ENCODE data around the gene MTHFD1L. TPM values are rescaled to one million over a fixed set of nuclear protein-coding genes. Genes with fewer than 3 reads are reported as not detected.

Gene MTHFD1L
- total and polyA plus RNA-seq, 2 of the 8 experiments (the other 6 are each of a cell fraction or from before 2014, with no cell fraction given), result 29.2 to 105 TPM

GRCh38 chr6:151082079-151082478 is 216.6 kb downstream of the MTHFD1L start:
- no peak overlapping the region for H4K8ac ChIP-seq (ENCODE audit: extremely low read depth, insufficient read depth, low read length)
- FAIRE-seq (no peak), DNase-seq (ENCODE audit: low read depth in 1 of 2, low spot score in 2 of 2) (no peak)
- 90% methylated on average over 6 of the region's 6 CpGs; no CpG with 5 or more reads in 1 of the 2 experiments for WGBS, 2 experiments (ENCODE audit: extremely low coverage in 1 of 2, insufficient coverage in 1 of 2, insufficient read length in 1 of 2, insufficient replicate concordance in 2 of 2, low coverage in 1 of 2, low lambda C conversion rate in 2 of 2, missing lambda C conversion rate in 1 of 2)
- no peak overlapping the region for H3K23ac ChIP-seq (ENCODE audit: insufficient read length)
- TF ChIP-seq BCL11A (IDR thresholded peaks at IDR 0.05; ENCODE audit: low read depth in 2 of 2, low read length in 2 of 2), result no peak
- TF ChIP-seq RFX5 (IDR thresholded peaks at IDR 0.05; ENCODE audit: borderline replicate concordance, low read depth, low read length), result no peak
- no peak for TF ChIP-seq NANOG (IDR thresholded peaks at IDR 0.05; ENCODE audit: insufficient read depth, low read depth, low read length, poor library complexity, severe bottlenecking)
- no peak for TF ChIP-seq BRCA1 (IDR thresholded peaks at IDR 0.05; ENCODE audit: low read depth, low read length)
- H2AFZ ChIP-seq (ENCODE audit: low read length), result no peak overlapping the region
- H3K14ac ChIP-seq (ENCODE audit: insufficient read length), result no peak overlapping the region
- no peaks in the 10 kb centered on the region for H3K23me2 ChIP-seq (ENCODE audit: low read depth, low read length)
- no peak overlapping the region for H3K4ac ChIP-seq (replicated peaks; ENCODE audit: insufficient read length, low read depth, low read length)
- no peak overlapping the region for H2BK120ac ChIP-seq (replicated peaks; ENCODE audit: low read depth, low read length)
- H4K91ac ChIP-seq (replicated peaks; ENCODE audit: insufficient read length, low read length), result no peak overlapping the region
- no peaks in the 10 kb centered on the region for H3K79me1 ChIP-seq (ENCODE audit: low read depth, low read length)
- no peak overlapping the region for H2BK5ac ChIP-seq (ENCODE audit: low read depth, low read length)
- H3K9ac ChIP-seq (replicated peaks in 1 of 4; ENCODE audit: extremely low read depth in 1 of 4, low read depth in 3 of 4, low read length in 3 of 4), result no peak overlapping the region
- no peak overlapping the region for H3K4me3 ChIP-seq (ENCODE audit: extremely low read depth in 1 of 4, insufficient read depth in 2 of 4, low read depth in 3 of 4, low read length in 4 of 4)
- no peak overlapping the region for H3K4me2 ChIP-seq (ENCODE audit: insufficient read depth in 1 of 2, low read depth in 2 of 2, low read length in 2 of 2)
- no peaks in the 10 kb centered on the region; a peak in 1 of 7 replicates for H3K27me3 ChIP-seq (replicated peaks in 1 of 4; ENCODE audit: control insufficient read depth in 3 of 4, extremely low read depth in 1 of 4, insufficient read depth in 3 of 4, low read length in 3 of 4)
- no peaks in the 10 kb centered on the region for H3K9me3 ChIP-seq (ENCODE audit: insufficient read depth in 2 of 2, low read depth in 1 of 2, low read length in 1 of 2)
- ChIA-PET POLR2A (ENCODE audit: partially characterized antibody) (no interaction called here), CTCF (ENCODE audit: partially characterized antibody) (interaction anchor here (0.5 to 1.7 kb wide), 7 partner anchors 11 to 265 kb away, joined by 3 to 7 read pairs (median 3); no protein-coding TSS in a partner anchor)
- no peak overlapping the region for H2AK5ac ChIP-seq (ENCODE audit: low read depth, low read length)
- H3K56ac ChIP-seq (replicated peaks; ENCODE audit: insufficient read length, low read depth, low read length), result no peak overlapping the region
- H2BK20ac ChIP-seq (ENCODE audit: low read length), result no peak overlapping the region
- H4K5ac ChIP-seq (ENCODE audit: insufficient read length, low read depth, low read length), result no peak overlapping the region
- H3K79me2 ChIP-seq (ENCODE audit: control insufficient read depth in 1 of 2, insufficient read depth in 2 of 2, low read length in 2 of 2), result no peaks in the 10 kb centered on the region
- H2BK12ac ChIP-seq (ENCODE audit: low read depth, low read length), result no peak overlapping the region
- no peaks in the 10 kb centered on the region for H4K20me1 ChIP-seq (replicated peaks in 1 of 2; ENCODE audit: control insufficient read depth in 1 of 2, insufficient read depth in 2 of 2, low read length in 2 of 2)
- no peak overlapping the region for H3K18ac ChIP-seq (ENCODE audit: extremely low read depth, low read length)
- H3K36me3 ChIP-seq (ENCODE audit: control insufficient read depth in 2 of 4, insufficient read depth in 4 of 4, low read length in 3 of 4), result no peaks in the 10 kb centered on the region
- H3K4me1 ChIP-seq (replicated peaks in 1 of 4; ENCODE audit: control insufficient read depth in 3 of 4, insufficient read depth in 4 of 4, low read length in 3 of 4), result peaks cover 0 to 2% (median 0%) of the 10 kb centered on the region in 4 experiments; a peak in 1 of 7 replicates
- H2BK15ac ChIP-seq (ENCODE audit: low read length), result no peak overlapping the region
- H3K27ac ChIP-seq (ENCODE audit: low read depth, low read length), result no peak overlapping the region

Measured in H1 (cell line).